Peyer's patch (tissue), 4 donors: ENCODE data around the gene SCP2. TPM values are rescaled to one million over a fixed set of nuclear protein-coding genes. Genes with fewer than 3 reads are reported as not detected.
A peak's percentile ranks its signal among the peaks of the same experiment; 100 is the strongest.

Source experiments
- DNase-seq, 3 donors: peaks; one replicate each; pipeline ENCODE4 v3.0.0-alpha.2; 2017 to 2019
- H3K27ac ChIP-seq, 4 donors: fragments of 200-600 bp; sonication (generic); one replicate each; pipeline ENCODE4 v1.5.1; 2016 to 2019
- H3K27me3 ChIP-seq, 2 donors: fragments of 200-600 bp; sonication (generic); one replicate each; pipeline ENCODE4 v1.5.1; 2019
- H3K36me3 ChIP-seq, 3 donors: fragments of 200-600 bp; sonication (generic); one replicate each; pipeline ENCODE4 v1.5.1; 2016 to 2019
- H3K4me1 ChIP-seq, 4 donors: fragments of 200-600 bp; sonication (generic); one replicate each; pipeline ENCODE4 v1.5.1; 2016 to 2019
- H3K4me3 ChIP-seq, 4 donors: fragments of 200-600 bp; sonication (generic); 1 replicate in 3 of 4; 2 replicates in 1 of 4; pipeline ENCODE4 v1.5.1; 2016 to 2019; ENCODE audit warnings: mild to moderate bottlenecking in 1 of 4
- H3K9me3 ChIP-seq, 4 donors: fragments of 200-600 bp; sonication (generic); one replicate each; pipeline ENCODE4 v1.5.1; 2016 to 2019; ENCODE audit warnings: mild to moderate bottlenecking in 1 of 4
- CTCF ChIP-seq, 6 experiments: fragments of 450-650 bp in 4 of 6; fragments of 200-600 bp in 2 of 6; sonication (generic) in 1 of 6; IDR thresholded peaks; one replicate each; pipeline ENCODE4 v1.5.1; 2017 to 2019; ENCODE audit warnings: antibody characterized with exemption in 6 of 6, mild to moderate bottlenecking in 3 of 6, moderate library complexity in 1 of 6
- POLR2A ChIP-seq, 2 donors: fragments of 450-650 bp; IDR thresholded peaks; one replicate each; pipeline ENCODE4 v1.5.1; 2017; ENCODE audit warnings: antibody characterized with exemption in 2 of 2, mild to moderate bottlenecking in 2 of 2, moderate library complexity in 2 of 2
- total RNA-seq, 4 donors: library from RNA; depleted of rRNA; stranded (reverse); fragments of >200 nt; gene quantifications; one replicate each; pipeline ENCODE4 v1.1.0, GENCODE V29; 2016

Gene SCP2
- total RNA-seq, 4 donors from 2014 or later, result 161 to 402 (median 219) TPM

GRCh38 chr1:52917156-52917555, 9.9 kb upstream of the SCP2 start:
- H3K4me1 ChIP-seq, result no peaks in the 10 kb centered on the region
- H3K4me3 ChIP-seq, result no peak overlapping the region
- TF ChIP-seq CTCF (IDR thresholded peaks at IDR 0.05) (no peak), POLR2A (IDR thresholded peaks at IDR 0.05) (no peak)
- no peaks in the 10 kb centered on the region for H3K9me3 ChIP-seq
- H3K27ac ChIP-seq, result peak overlapping the region in 1 of 4 donors; percentile 35
- no peaks in the 10 kb centered on the region for H3K27me3 ChIP-seq
- H3K36me3 ChIP-seq, result peaks cover 0 to 4% (median 0%) of the 10 kb centered on the region in 3 donors
- DNase-seq, result no peak

- no peaks in the 10 kb centered on the region for H3K27me3 ChIP-seq
- no peaks in the 10 kb centered on the region for H3K4me1 ChIP-seq
- H3K9me3 ChIP-seq, result no peaks in the 10 kb centered on the region
- peaks cover 0 to 4% (median 0%) of the 10 kb centered on the region in 3 donors for H3K36me3 ChIP-seq
- no peak overlapping the region for H3K4me3 ChIP-seq
- DNase-seq, result no peak
- no peak for TF ChIP-seq POLR2A (IDR thresholded peaks at IDR 0.05)
- no peak for TF ChIP-seq CTCF (IDR thresholded peaks at IDR 0.05)
- H3K27ac ChIP-seq, result peak overlapping the region in 1 of 4 donors; percentile 23
Observed at GRCh38 chr1:52917581-52917980, 9.5 kb upstream of the SCP2 start.

GRCh38 chr1:52918201-52918600, 8.9 kb upstream of the SCP2 start:
- Histone ChIP-seq H3K9me3 (no peaks in the 10 kb centered on the region), H3K27ac (no peak overlapping the region), H3K4me1 (no peaks in the 10 kb centered on the region), H3K36me3 (no peaks in the 10 kb centered on the region), H3K27me3 (no peaks in the 10 kb centered on the region), H3K4me3 (no peak overlapping the region)
- TF ChIP-seq CTCF (IDR thresholded peaks at IDR 0.05), result no peak
- no peak for TF ChIP-seq POLR2A (IDR thresholded peaks at IDR 0.05)
- DNase-seq, result no peak

- no peak overlapping the region for H3K4me3 ChIP-seq
- peak overlapping the region in 1 of 4 donors; percentile 35 for H3K27ac ChIP-seq
- H3K36me3 ChIP-seq, result no peaks in the 10 kb centered on the region
- no peaks in the 10 kb centered on the region for H3K4me1 ChIP-seq
- no peak for DNase-seq
- TF ChIP-seq CTCF (IDR thresholded peaks at IDR 0.05), result no peak
- TF ChIP-seq POLR2A (IDR thresholded peaks at IDR 0.05), result no peak
- H3K9me3 ChIP-seq, result no peaks in the 10 kb centered on the region
- no peaks in the 10 kb centered on the region for H3K27me3 ChIP-seq
Observed at GRCh38 chr1:52919051-52919722, 7.9 kb upstream of the SCP2 start.

GRCh38 chr1:52919723-52920483, 7.2 kb upstream of the SCP2 start:
- TF ChIP-seq CTCF (IDR thresholded peaks at IDR 0.05) (no peak), POLR2A (IDR thresholded peaks at IDR 0.05) (no peak)
- Histone ChIP-seq H3K4me3 (no peak overlapping the region), H3K36me3 (no peaks in the 10 kb centered on the region), H3K4me1 (no peaks in the 10 kb centered on the region), H3K9me3 (no peaks in the 10 kb centered on the region), H3K27ac (peak overlapping the region in 1 of 4 donors; percentile 35), H3K27me3 (no peaks in the 10 kb centered on the region)
- no peak for DNase-seq
